Measurements from ENCODE around the gene ZNF232.
"Not testable (repeated sequence)": the region's sequence is repeated elsewhere in the genome, so short reads cannot be mapped to it uniquely, and the experiment has no call there.

GRCh38 chr17:5136580-5137412, 25.1 kb upstream of the ZNF232 start:
- not testable (repeated sequence) for TF ChIP-seq CTCF (conservative IDR thresholded peaks at IDR 0.05); EZH2 (IDR thresholded peaks at IDR 0.05; ENCODE audit: low read depth)

All from PC-9 (cell line).